Measurements from ENCODE around the gene FBXO46.
A peak's percentile ranks its signal among the peaks of the same experiment; 100 is the strongest.

Gene FBXO46

DNA sequence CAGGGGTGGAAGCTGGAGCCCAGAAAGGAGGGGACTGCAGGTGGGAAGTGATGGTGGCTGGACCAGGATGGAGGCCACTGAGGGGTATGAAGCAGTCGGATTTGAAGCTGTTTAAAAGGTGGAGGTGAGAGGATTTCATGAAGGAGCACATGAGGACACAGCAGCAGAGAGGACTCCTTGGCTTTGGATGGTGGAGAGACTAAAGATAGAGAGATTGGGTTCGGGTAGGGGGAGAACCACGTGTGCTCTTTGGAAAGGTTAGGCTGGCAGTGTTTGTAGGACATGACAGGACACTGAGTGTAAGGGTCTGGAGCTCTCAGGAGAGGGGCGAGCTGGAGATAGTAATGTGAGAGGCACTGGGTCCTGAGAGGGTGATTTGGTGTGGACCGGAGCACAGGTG is 47.8 kb downstream of the FBXO46 start:
- in situ Hi-C loops (cut with HindIII; ENCODE audit: low pct_unique_long_range_greater_than_20kb, low sequenced_read_pairs), result no loop called here
- DNase-seq (ENCODE audit: low read depth in 1 of 2, low spot score in 1 of 2), result no peak
- no peak for TF ChIP-seq JUND (IDR thresholded peaks at IDR 0.05; ENCODE audit: low read depth)

DNA sequence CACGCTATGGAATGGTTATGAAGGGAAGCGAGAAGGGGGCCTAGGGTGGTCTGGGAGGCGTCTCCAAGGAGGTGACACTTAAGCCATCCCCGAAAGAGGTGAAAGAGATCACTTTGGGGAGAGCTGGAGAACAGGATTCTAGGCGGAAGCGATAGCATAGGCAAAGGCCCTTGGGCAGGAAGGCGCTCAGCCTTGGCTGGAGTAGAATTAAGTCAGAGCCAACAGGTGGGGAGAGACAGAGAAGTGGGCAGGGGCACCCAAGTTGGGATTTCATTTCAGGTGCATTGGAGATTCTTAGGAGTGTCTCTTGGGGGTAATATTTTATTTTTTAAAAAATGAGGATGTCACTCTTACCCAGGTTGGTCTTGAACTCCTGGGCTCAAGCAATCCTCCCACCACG is 48.6 kb downstream of the FBXO46 start:
- no peak for DNase-seq (ENCODE audit: low read depth in 1 of 2, low spot score in 1 of 2)
- in situ Hi-C loops (cut with HindIII; ENCODE audit: low pct_unique_long_range_greater_than_20kb, low sequenced_read_pairs), result no loop called here
- no peak for TF ChIP-seq JUND (IDR thresholded peaks at IDR 0.05; ENCODE audit: low read depth)

DNA sequence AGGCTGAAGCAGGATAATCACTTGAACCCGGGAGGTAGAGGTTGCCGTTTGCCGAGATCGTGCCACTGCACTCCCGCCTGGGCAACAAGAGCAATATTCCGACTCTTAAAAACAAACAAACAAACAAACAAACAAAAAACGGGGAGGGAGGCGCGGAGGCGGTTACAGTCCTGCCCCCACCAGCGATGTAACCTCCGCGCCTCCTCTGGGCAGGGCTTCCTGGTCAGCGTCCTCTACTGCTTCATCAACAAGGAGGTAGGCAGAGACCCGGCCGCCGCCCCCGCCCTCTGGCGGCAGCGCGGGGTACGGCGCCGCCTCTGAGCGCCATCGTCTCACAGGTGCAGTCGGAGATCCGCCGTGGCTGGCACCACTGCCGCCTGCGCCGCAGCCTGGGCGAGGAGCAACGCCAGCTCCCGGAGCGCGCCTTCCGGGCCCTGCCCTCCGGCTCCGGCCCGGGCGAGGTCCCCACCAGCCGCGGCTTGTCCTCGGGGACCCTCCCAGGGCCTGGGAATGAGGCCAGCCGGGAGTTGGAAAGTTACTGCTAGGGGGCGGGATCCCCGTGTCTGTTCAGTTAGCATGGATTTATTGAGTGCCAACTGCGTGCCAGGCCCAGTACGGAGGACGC is 49.2 kb downstream of the FBXO46 start:
- TF ChIP-seq JUND (IDR thresholded peaks at IDR 0.05; ENCODE audit: low read depth), result no peak
- in situ Hi-C loops (cut with HindIII; ENCODE audit: low pct_unique_long_range_greater_than_20kb, low sequenced_read_pairs), result no loop called here
- DNase-seq (ENCODE audit: low read depth in 1 of 2, low spot score in 1 of 2), result peak; percentile 77 to 88

DNA sequence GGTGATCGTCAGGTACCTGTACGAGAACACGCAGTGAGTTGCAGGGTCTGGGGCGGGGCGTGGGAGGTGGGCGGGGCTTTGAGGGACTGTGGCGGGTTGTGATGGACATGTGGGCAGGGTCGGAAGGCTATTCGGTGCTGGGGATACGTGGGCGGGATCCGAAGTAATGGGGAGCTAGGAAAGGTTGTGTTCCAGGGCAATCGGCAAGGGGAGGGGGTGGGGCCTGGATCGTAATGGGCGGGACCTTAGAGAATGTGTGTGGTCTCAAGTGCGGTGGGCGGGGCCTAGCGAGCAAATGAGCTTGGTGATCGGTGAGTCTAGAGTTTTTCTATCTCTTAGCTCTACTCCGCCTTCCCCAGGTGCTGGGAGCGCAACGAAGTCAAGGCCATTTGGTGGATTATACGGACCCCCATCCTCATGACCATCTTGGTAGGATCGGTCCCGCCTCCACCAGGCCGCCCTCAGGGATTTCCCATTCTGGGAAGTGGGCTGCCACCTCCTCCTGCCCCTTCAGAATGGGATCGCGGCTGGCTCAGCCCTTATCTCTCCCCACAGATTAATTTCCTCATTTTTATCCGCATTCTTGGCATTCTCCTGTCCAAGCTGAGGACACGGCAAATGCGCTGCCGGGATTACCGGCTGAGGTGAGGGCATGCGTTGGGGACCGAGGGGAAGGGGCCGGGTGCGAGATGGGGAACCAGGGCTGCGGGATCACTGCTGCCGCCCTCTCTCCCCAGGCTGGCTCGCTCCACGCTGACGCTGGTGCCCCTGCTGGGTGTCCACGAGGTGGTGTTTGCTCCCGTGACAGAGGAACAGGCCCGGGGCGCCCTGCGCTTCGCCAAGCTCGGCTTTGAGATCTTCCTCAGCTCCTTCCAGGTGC is 53.1 kb downstream of the FBXO46 start:
- peak; percentile 75 to 76 for DNase-seq (ENCODE audit: low read depth in 1 of 2, low spot score in 1 of 2)
- in situ Hi-C loops (cut with HindIII; ENCODE audit: low pct_unique_long_range_greater_than_20kb, low sequenced_read_pairs), result no loop called here
- no peak for TF ChIP-seq JUND (IDR thresholded peaks at IDR 0.05; ENCODE audit: low read depth)

DNA sequence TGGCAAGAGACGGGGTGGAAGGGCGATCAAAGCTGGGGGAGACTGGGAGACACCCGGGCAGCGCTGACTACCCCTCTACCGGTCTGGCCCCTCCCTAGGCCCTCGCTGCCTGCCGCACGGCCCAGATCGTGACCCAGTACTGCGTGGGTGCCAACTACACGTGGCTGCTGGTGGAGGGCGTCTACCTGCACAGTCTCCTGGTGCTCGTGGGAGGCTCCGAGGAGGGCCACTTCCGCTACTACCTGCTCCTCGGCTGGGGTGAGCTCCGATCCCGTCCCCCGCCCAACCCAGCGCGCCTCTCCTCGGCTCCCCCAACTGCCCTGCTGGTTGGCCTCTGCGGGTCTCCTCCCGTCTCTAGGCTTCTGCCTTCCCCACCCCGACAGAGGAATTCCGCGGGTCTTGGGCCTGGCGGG is 53.8 kb downstream of the FBXO46 start:
- in situ Hi-C loops (cut with HindIII; ENCODE audit: low pct_unique_long_range_greater_than_20kb, low sequenced_read_pairs), result no loop called here
- no peak for TF ChIP-seq JUND (IDR thresholded peaks at IDR 0.05; ENCODE audit: low read depth)
- no peak for DNase-seq (ENCODE audit: low read depth in 1 of 2, low spot score in 1 of 2)

DNA sequence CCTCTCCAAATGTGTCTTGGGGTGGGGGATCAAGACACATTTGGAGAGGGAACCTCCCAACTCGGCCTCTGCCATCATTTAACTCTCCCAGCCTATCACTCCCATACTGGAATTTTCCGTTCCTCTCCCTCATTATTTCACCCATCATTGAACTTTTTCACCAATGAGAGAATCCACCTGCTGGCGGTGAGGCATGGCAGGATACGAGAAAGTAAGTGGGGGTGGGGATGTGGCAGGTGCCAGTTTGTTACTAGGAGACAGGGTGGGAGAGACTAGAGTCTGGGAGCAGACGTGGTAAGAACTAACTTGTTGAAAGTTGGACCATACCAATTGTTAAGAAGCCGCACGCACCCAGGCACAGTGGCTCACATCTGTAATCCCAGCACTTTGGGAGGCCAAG is 55.8 kb downstream of the FBXO46 start:
- TF ChIP-seq JUND (IDR thresholded peaks at IDR 0.05; ENCODE audit: low read depth), result no peak
- DNase-seq (ENCODE audit: low read depth in 1 of 2, low spot score in 1 of 2), result no peak
- in situ Hi-C loops (cut with HindIII; ENCODE audit: low pct_unique_long_range_greater_than_20kb, low sequenced_read_pairs), result no loop called here

DNA sequence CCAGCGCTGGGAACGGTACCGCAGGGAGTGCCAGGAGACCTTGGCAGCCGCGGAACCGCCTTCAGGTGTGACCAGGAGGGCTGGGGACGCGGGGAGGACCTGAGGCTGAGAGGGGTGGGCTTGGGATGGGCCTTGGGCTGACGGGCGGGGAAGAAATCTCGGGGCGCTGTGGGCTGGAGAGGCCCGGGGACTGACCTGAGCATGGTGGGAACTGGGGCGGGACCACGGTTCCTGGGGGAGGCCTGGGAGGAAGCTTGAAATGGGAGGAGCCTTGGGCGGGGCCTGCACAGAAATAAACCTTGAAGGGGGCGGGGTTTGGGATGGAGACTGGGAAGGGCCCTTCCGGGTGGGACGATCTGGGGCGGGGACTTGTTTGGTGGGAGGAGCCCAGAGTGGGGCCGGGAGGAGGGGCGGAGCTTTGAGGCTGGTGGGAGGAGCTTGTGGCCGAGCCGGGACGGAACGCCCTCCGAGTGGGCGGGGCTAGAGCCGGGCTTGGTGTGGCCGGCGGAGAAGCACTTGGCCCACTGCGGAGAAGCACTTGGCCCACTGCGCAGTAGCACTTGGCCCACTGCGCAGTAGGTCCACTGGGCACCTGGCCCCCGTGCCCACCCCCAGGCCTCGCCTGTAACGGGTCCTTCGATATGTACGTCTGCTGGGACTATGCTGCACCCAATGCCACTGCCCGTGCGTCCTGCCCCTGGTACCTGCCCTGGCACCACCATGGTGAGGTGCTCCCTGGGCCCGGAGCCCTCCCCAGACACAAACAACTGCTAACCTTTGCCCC is 59.8 kb downstream of the FBXO46 start:
- peak; percentile 85 to 95 for DNase-seq (ENCODE audit: low read depth in 1 of 2, low spot score in 1 of 2)
- TF ChIP-seq JUND (IDR thresholded peaks at IDR 0.05; ENCODE audit: low read depth), result no peak

DNA sequence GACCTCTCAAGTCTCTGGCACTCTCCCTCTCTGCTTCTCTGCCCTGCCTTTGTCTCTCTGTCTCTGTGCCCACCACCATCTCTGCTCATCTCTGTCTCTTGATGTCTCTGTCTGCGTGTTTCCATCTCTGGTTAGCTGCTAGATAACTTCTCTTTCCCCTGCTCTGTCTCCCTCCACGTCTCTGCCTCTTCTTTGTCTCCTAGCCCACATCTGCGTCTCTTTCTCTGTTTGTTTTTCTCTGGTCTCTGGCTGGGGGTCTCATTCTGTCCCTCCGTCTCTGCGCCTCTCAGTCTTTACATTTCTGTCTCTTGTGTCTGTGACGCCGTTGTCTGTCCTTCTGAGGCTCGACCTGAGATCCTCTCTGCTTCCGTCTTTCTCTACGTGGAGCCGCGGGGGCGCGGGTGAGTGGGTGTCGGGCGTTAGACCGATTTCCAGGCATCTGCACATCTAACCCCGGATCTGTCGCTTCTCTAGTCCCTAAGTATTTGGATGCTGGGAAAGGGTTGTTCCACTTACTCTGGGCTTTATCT is 62.3 kb downstream of the FBXO46 start:
- in situ Hi-C loops (cut with HindIII; ENCODE audit: low pct_unique_long_range_greater_than_20kb, low sequenced_read_pairs), result no loop called here
- DNase-seq (ENCODE audit: low read depth in 1 of 2, low spot score in 1 of 2), result no peak
- TF ChIP-seq JUND (IDR thresholded peaks at IDR 0.05; ENCODE audit: low read depth), result no peak

More for the DNA sequence above, 59.8 kb downstream of the FBXO46 start:
- in situ Hi-C loops (cut with HindIII; ENCODE audit: low pct_unique_long_range_greater_than_20kb, low sequenced_read_pairs), result no loop called here

DNA sequence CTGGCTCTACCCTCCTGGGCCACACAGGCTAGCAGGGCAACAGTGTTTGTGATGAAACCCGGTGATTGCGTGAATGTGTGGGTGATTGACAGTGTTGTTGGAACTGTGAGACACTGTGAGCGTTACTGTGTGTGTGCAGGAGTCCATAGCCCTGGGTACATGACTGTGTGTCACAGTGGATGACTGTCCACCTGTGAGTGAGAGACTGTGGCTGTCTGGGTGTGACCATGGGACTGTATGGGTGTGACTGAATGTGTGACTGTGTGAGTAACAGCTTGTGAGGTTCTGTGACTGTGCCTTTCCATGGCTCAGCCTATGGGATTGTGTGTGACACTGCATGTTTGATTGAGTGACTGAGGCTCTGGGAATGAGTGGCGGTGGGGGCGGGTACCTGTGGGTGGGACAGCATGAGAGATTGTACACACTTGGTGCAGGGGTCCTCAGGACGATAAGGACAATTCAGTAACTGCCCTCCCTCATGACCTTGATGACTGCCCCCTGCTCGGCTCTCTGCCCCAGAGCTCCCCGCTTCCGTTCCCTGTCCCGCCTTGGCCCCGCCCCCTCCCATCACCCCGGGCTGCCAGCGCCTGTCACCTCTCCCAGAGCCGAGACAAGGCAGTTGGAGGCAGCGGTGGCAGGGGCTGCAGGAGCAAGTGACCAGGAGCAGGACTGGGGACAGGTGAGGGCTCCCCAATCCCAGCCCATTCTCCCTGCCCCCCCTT is 62.9 kb downstream of the FBXO46 start, which contains the start of gene GIPR:
TSS of gene GIPR (plus strand) at position 602 of the 722 bp plus-strand sequence. CDS start 1,300 bp downstream, outside the sequence.
- TF ChIP-seq JUND (IDR thresholded peaks at IDR 0.05; ENCODE audit: low read depth), result no peak
- peak; percentile 66 to 83 for DNase-seq (ENCODE audit: low read depth in 1 of 2, low spot score in 1 of 2)
- in situ Hi-C loops (cut with HindIII; ENCODE audit: low pct_unique_long_range_greater_than_20kb, low sequenced_read_pairs), result no loop called here

DNA sequence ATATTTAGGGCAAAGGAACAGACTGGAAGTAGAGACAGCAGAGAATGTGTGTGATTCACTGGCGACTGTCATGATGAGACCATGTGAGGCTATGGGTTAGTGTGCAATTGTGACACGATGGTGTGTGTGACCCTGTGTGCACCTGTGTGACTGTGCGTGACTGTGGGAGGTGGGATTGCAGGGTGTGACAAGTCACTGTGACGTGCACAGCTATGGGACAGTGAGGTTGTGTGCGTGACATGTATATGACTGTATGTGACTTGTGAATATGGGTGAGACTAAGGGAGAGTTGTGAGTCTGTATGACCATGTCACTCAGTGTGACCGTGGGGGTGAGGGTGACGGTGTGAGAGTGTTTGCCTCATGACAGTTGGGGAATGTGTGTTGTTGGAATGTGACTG is 66.1 kb downstream of the FBXO46 start:
- in situ Hi-C loops (cut with HindIII; ENCODE audit: low pct_unique_long_range_greater_than_20kb, low sequenced_read_pairs), result no loop called here
- TF ChIP-seq JUND (IDR thresholded peaks at IDR 0.05; ENCODE audit: low read depth), result no peak
- DNase-seq (ENCODE audit: low read depth in 1 of 2, low spot score in 1 of 2), result no peak

DNA sequence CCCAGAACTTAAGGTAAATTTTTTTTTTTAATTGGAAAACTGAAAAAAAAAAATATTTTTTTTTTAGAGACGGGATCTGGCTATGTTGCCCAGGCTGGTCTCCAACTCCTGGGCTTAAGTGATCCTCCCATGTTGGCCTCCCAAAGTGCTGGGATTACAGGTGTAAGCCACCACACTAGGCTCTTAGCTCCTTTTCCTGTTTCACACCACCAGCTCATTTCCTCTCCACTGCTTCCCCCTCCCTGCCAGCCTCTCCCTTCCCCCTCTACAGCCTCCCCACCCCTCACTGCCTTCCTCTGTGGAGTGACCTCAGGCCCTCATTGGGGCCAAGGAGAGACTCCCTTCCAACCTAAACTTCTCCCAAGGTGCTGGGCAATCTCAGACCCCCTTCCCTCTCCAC is 66.9 kb downstream of the FBXO46 start:
- in situ Hi-C loops (cut with HindIII; ENCODE audit: low pct_unique_long_range_greater_than_20kb, low sequenced_read_pairs), result no loop called here
- DNase-seq (ENCODE audit: low read depth in 1 of 2, low spot score in 1 of 2), result no peak

DNA sequence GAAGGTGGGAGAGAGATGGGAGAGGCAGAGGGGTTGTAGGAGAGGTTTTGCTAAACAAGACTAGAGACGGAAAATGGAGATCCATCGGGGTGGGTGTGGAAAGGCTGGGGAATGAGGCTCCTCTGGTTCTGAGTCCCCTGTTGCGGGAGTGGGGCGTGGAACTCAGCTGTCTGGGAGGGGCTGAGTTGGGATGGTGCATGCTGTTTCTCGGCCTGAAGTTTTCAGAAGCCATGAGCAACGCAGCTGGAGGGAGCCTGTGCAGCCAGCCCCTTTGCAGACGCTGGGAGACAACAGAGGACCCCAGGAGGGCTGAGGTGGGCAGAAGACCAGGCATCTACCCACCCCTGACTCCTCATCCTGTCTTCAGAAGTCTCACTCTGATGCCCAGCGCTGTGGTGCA is 70.1 kb downstream of the FBXO46 start:
- DNase-seq (ENCODE audit: low read depth in 1 of 2, low spot score in 1 of 2), result no peak
- TF ChIP-seq JUND (IDR thresholded peaks at IDR 0.05; ENCODE audit: low read depth), result no peak
- in situ Hi-C loops (cut with HindIII; ENCODE audit: low pct_unique_long_range_greater_than_20kb, low sequenced_read_pairs), result no loop called here

More for the DNA sequence above, 66.9 kb downstream of the FBXO46 start:
- TF ChIP-seq JUND (IDR thresholded peaks at IDR 0.05; ENCODE audit: low read depth), result no peak

Data from T47D (cell line).